MCF 10A (cell line): ENCODE results near the gene ADGRD1. TPM values are rescaled to one million over a fixed set of nuclear protein-coding genes. Genes with fewer than 3 reads are reported as not detected.

Source experiments
- BruUV-seq: library from RNA; stranded (reverse); fragments of 400-500 nt; replicated peaks from 2 replicates; lab custom pipeline; 2021; lab: Mats Ljungman, UMichigan
- CTCF ChIA-PET: fragments of 300-600 bp; sonication (Branson Sonifier 250); formaldehyde crosslinking; extraction: SDS; loops from one replicate; lab custom pipeline; 2021; ENCODE audit warnings: antibody characterized with exemption, inconsistent platforms; lab: Yijun Ruan, JAX
- POLR2A ChIA-PET: fragments of 300-600, 350-650 bp; sonication (Branson Sonifier 250); formaldehyde crosslinking; extraction: SDS; loops from one replicate; lab custom pipeline; 2020; ENCODE audit warnings: antibody characterized with exemption, inconsistent platforms; lab: Yijun Ruan, JAX
- DNase-seq: peaks from one replicate; pipeline ENCODE4 v3.0.0-alpha.2; 2018; ENCODE audit not compliant: unreplicated experiment
- H3K27ac Mint-ChIP-seq: one replicate; pipeline ENCODE4 v1.8.0; 2022; ENCODE audit warnings: mild to moderate bottlenecking, low read depth, mixed read lengths; ENCODE audit not compliant: unreplicated experiment
- H3K27me3 Mint-ChIP-seq: one replicate; pipeline ENCODE4 v1.8.0; 2022; ENCODE audit warnings: mixed read lengths; ENCODE audit not compliant: insufficient read depth, unreplicated experiment
- H3K36me3 Mint-ChIP-seq: one replicate; pipeline ENCODE4 v1.8.0; 2022; ENCODE audit warnings: mild to moderate bottlenecking, moderate library complexity, mixed read lengths; ENCODE audit not compliant: insufficient read depth, unreplicated experiment
- H3K4me1 Mint-ChIP-seq: one replicate; pipeline ENCODE4 v1.8.0; 2022; ENCODE audit warnings: mixed read lengths; ENCODE audit not compliant: insufficient read depth, unreplicated experiment
- H3K4me3 Mint-ChIP-seq: one replicate; pipeline ENCODE4 v1.8.0; 2022; ENCODE audit warnings: mild to moderate bottlenecking, moderate library complexity, mixed read lengths; ENCODE audit not compliant: unreplicated experiment
- H3K9me3 Mint-ChIP-seq: one replicate; pipeline ENCODE4 v1.8.0; 2022; ENCODE audit warnings: mixed read lengths; ENCODE audit not compliant: unreplicated experiment
- CTCF ChIP-seq: fragments of 200-600 bp; IDR thresholded peaks from one replicate; pipeline ENCODE4 v1.8.0; 2022; ENCODE audit warnings: antibody characterized with exemption, mild to moderate bottlenecking; ENCODE audit not compliant: unreplicated experiment
- intact Hi-C: fragments of 100-400 bp; cut with micrococcal nuclease; formaldehyde crosslinking; loops from 2 replicates; pipeline ENCODE4 v1.14.1; 2022
- total RNA-seq: library from RNA; stranded (reverse); gene quantifications from 2 replicates; pipeline ENCODE4 v1.2.3, GENCODE V29; 2022

The ADGRD1 gene
- total RNA-seq, 1 experiment from 2014 or later: 0.68 TPM

- intact Hi-C loops: no loop called here
- BruUV-seq: no TSS peak
- Mint-ChIP-seq H3K9me3 (no peaks in the 10 kb centered on the region), H3K4me3 (no peak overlapping the region), H3K27me3 (peaks cover 14% of the 10 kb centered on the region), H3K27ac (no peak overlapping the region), H3K4me1 (peaks cover 14% of the 10 kb centered on the region), H3K36me3 (no peaks in the 10 kb centered on the region)
- ChIA-PET POLR2A (no interaction called here), CTCF (interaction anchor here (1.4 to 6.2 kb wide), 3 partner anchors 20 to 30 kb away, joined by 6 to 76 read pairs (median 55); no protein-coding TSS in a partner anchor)
- no peak for TF ChIP-seq CTCF
- no peak for DNase-seq
These were observed 181.0 kb downstream of the ADGRD1 start for GRCh38 chr12:131134523-131135310.

- no peaks in the 10 kb centered on the region for H3K9me3 Mint-ChIP-seq
- intact Hi-C loops: no loop called here
- no peak for DNase-seq
- no peak overlapping the region for H3K27ac Mint-ChIP-seq
- ChIA-PET POLR2A (no interaction called here), CTCF (interaction anchor here (4.7 to 6.2 kb wide), 2 partner anchors 21 to 31 kb away, joined by 55 to 76 read pairs; no protein-coding TSS in a partner anchor)
- no TSS peak for BruUV-seq
- peaks cover 14% of the 10 kb centered on the region for H3K27me3 Mint-ChIP-seq
- H3K4me3 Mint-ChIP-seq: no peak overlapping the region
- TF ChIP-seq CTCF: no peak
- H3K4me1 Mint-ChIP-seq: peaks cover 9% of the 10 kb centered on the region
- H3K36me3 Mint-ChIP-seq: no peaks in the 10 kb centered on the region
These were observed 181.6 kb downstream of the ADGRD1 start for GRCh38 chr12:131135311-131135785.

- Mint-ChIP-seq H3K9me3 (no peaks in the 10 kb centered on the region), H3K36me3 (no peaks in the 10 kb centered on the region), H3K27me3 (peaks cover 14% of the 10 kb centered on the region), H3K4me1 (peaks cover 9% of the 10 kb centered on the region), H3K27ac (no peak overlapping the region), H3K4me3 (no peak overlapping the region)
- intact Hi-C loops: no loop called here
- no peak for TF ChIP-seq CTCF
- ChIA-PET POLR2A (interaction anchor here (0.7 kb wide), 1 partner anchor 301 kb away, joined by 4 read pairs; no protein-coding TSS in a partner anchor), CTCF (interaction anchor here (6.2 kb wide), 1 partner anchor 31 kb away, joined by 76 read pairs; no protein-coding TSS in a partner anchor)
- BruUV-seq: no TSS peak
- no peak for DNase-seq
These were observed 182.3 kb downstream of the ADGRD1 start for GRCh38 chr12:131135786-131136538.

- Mint-ChIP-seq H3K4me1 (peaks cover 9% of the 10 kb centered on the region), H3K4me3 (no peak overlapping the region), H3K27ac (no peak overlapping the region), H3K27me3 (peaks cover 14% of the 10 kb centered on the region), H3K9me3 (no peaks in the 10 kb centered on the region), H3K36me3 (no peaks in the 10 kb centered on the region)
- POLR2A ChIA-PET: interaction anchor here (0.7 kb wide), 1 partner anchor 301 kb away, joined by 4 read pairs; no protein-coding TSS in a partner anchor
- no peak for TF ChIP-seq CTCF
- CTCF ChIA-PET: no interaction called here
- intact Hi-C loops: no loop called here
- no peak for DNase-seq
- no TSS peak for BruUV-seq
These were observed 182.8 kb downstream of the ADGRD1 start for GRCh38 chr12:131136539-131136872.
